GM19239 (cell line): ENCODE results near the gene USP20.
"Not testable (repeated sequence)": the region's sequence is repeated elsewhere in the genome, so short reads cannot be mapped to it uniquely, and the experiment has no call there.

ENCODE experiments used
- DNase-seq: peaks from one replicate; pipeline ENCODE4 v3.0.0; 2011; ENCODE audit warnings: low spot score; ENCODE audit not compliant: insufficient read length
- FAIRE-seq: peaks from 2 replicates; lab custom pipeline; 2011; peaks lifted over from hg19 to GRCh38; lab: Jason Lieb, UNC

The USP20 gene

GRCh38 chr9:129887334-129888292, 52.4 kb downstream of the USP20 start:
- FAIRE-seq, result peak; percentile 37
- no peak for DNase-seq

GRCh38 chr9:129888293-129889121, 53.2 kb downstream of the USP20 start:
- FAIRE-seq (peak; percentile 98), DNase-seq (peak; percentile 36)

- no peak for DNase-seq
- FAIRE-seq, result no peak
Measured at GRCh38 chr9:129889122-129889940, 54.1 kb downstream of the USP20 start.

GRCh38 chr9:129889941-129890717, 54.9 kb downstream of the USP20 start:
- peak; percentile 76 for FAIRE-seq
- no peak for DNase-seq

- not testable (repeated sequence) for DNase-seq, FAIRE-seq
Measured at GRCh38 chr9:129890718-129891299, 55.6 kb downstream of the USP20 start.

- FAIRE-seq, result no peak
- no peak for DNase-seq
Measured at GRCh38 chr9:129891569-129891968, 56.3 kb downstream of the USP20 start.

- FAIRE-seq, result peak; percentile 23
Measured at GRCh38 chr9:129894120-129894823, 59.0 kb downstream of the USP20 start.

GRCh38 chr9:129895376-129896268, 60.4 kb downstream of the USP20 start:
- no peak for DNase-seq
- no peak for FAIRE-seq

More at GRCh38 chr9:129894120-129894823, 59.0 kb downstream of the USP20 start:
- DNase-seq, result no peak

GRCh38 chr9:129897263-129897662, 62.0 kb downstream of the USP20 start:
- DNase-seq (no peak), FAIRE-seq (no peak)

- no peak for DNase-seq
Measured at GRCh38 chr9:129898185-129898584, 62.9 kb downstream of the USP20 start.

GRCh38 chr9:129899620-129900019, 64.4 kb downstream of the USP20 start:
- no peak for DNase-seq
- no peak for FAIRE-seq

More at GRCh38 chr9:129898185-129898584, 62.9 kb downstream of the USP20 start:
- FAIRE-seq, result no peak

- FAIRE-seq (peak; percentile 91), DNase-seq (peak; percentile 64)
Measured at GRCh38 chr9:129900263-129901027, 65.2 kb downstream of the USP20 start.

GRCh38 chr9:129901993-129902739, 66.9 kb downstream of the USP20 start:
- DNase-seq (no peak), FAIRE-seq (no peak)

- no peak for DNase-seq
- FAIRE-seq, result peak; percentile 37
Measured at GRCh38 chr9:129902740-129903134, 67.5 kb downstream of the USP20 start.

- FAIRE-seq (no peak), DNase-seq (no peak)
Measured at GRCh38 chr9:129904734-129905133, 69.5 kb downstream of the USP20 start.

- DNase-seq (no peak), FAIRE-seq (no peak)
Measured at GRCh38 chr9:129906298-129906697, 71.0 kb downstream of the USP20 start.
